ENCODE measurements around the gene INCA1.

DNA sequence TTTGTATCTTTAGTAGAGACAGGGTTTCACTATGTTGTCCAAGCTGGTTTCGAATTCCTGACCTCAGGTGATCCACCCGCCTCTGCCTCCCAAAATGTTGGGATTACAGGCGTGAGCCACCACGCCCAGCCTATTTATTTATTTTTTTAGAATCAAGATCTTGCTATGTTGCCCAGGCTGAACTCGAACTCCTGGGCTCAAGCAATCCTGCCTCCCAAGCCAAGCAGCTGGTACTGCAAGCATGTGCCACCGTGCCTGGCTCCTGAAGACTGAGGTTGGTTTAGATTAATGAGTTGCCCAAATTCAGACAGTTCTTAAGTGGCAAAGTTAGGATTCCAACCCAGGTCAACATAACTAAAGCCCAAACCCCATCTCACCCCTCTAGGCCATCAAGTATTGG is 30.0 kb upstream of the INCA1 start:
- TF ChIP-seq CTCF (IDR thresholded peaks at IDR 0.05) (no peak), POLR2A (IDR thresholded peaks at IDR 0.05) (no peak), POLR2AphosphoS5 (IDR thresholded peaks at IDR 0.05; ENCODE audit: insufficient read depth in 1 of 2, low read depth in 1 of 2) (no peak)
